C4-2B (cell line): ENCODE measurements around the gene CCDC57.
A peak's percentile ranks its signal among the peaks of the same experiment; 100 is the strongest.

Experiments used
- H3K27ac ChIP-seq: fragments of 450-650 bp; 2 replicates; pipeline ENCODE4 v1.5.1; 2017
- CTCF ChIP-seq: fragments of 450-650 bp; conservative IDR thresholded peaks from 2 replicates; pipeline ENCODE4 v1.5.1; 2017; ENCODE audit warnings: mild to moderate bottlenecking
- ZFX ChIP-seq: fragments of 450-650 bp; IDR thresholded peaks from 2 replicates; pipeline ENCODE4 v1.6.1; 2017

The CCDC57 gene

GRCh38 chr17:82242977-82243647 is 30.5 kb upstream of the CCDC57 start:
- TF ChIP-seq CTCF (no peak), ZFX (no peak)
- peak overlapping the region; percentile 68 for H3K27ac ChIP-seq

GRCh38 chr17:82242698-82242976 is 30.0 kb upstream of the CCDC57 start:
- peak overlapping the region; percentile 68 for H3K27ac ChIP-seq
- no peak for TF ChIP-seq CTCF
- no peak for TF ChIP-seq ZFX

- H3K27ac ChIP-seq: peak overlapping the region; percentile 68
- no peak for TF ChIP-seq CTCF
- no peak for TF ChIP-seq ZFX
Measured at GRCh38 chr17:82241926-82242697, 29.5 kb upstream of the CCDC57 start.

GRCh38 chr17:82241183-82241925 is 28.7 kb upstream of the CCDC57 start:
- no peak for TF ChIP-seq CTCF
- no peak for TF ChIP-seq ZFX
- H3K27ac ChIP-seq: peak overlapping the region; percentile 68

- peak overlapping the region; percentile 68 for H3K27ac ChIP-seq
Measured at GRCh38 chr17:82240506-82241182, 28.0 kb upstream of the CCDC57 start.

GRCh38 chr17:82239926-82240505 is 27.4 kb upstream of the CCDC57 start:
- TF ChIP-seq ZFX: 0 out of 2 replicates have a peak, but pooled peaks have one; percentile 22
- no peak for TF ChIP-seq CTCF
- H3K27ac ChIP-seq: peak overlapping the region; percentile 68

More at GRCh38 chr17:82240506-82241182, 28.0 kb upstream of the CCDC57 start:
- TF ChIP-seq CTCF: no peak
- TF ChIP-seq ZFX: no peak
